ENCODE results near the gene COL4A6.

GRCh38 chrX:108323751-108324150, 114.5 kb downstream of the COL4A6 start:
- TF ChIP-seq CTCF (IDR thresholded peaks at IDR 0.05; ENCODE audit: low read length) (no peak), EZH2 (IDR thresholded peaks at IDR 0.05; ENCODE audit: borderline replicate concordance, low read length) (no peak)

Measured in OCI-LY1 (cell line).